Cardiac atrium fibroblast (primary cell): ENCODE results near the gene API5. TPM values are rescaled to one million over a fixed set of nuclear protein-coding genes. Genes with fewer than 3 reads are reported as not detected.

ENCODE experiments used
- total RNA-seq: library from RNA; depleted of rRNA; stranded (reverse); fragments of >200 nt; gene quantifications from 2 replicates; pipeline ENCODE4 v1.2.3, GENCODE V29; 2015

API5 gene
- 57.4 and 62.4 TPM in 2 replicates for total RNA-seq

GRCh38 chr11:43311791-43312607, at the start of gene API5:
TSS of gene API5 (plus strand) at chr11:43311996. CDS start at chr11:43312128, 132 bp downstream.

GRCh38 chr11:43358801-43359421, 47.1 kb downstream of the API5 start, which contains the start of gene TTC17:
TSS of gene TTC17 (plus strand) at chr11:43358920. CDS start at chr11:43358955, 35 bp downstream.

Other genes with a start within 250 kb of the API5 start
- 46.7 and 61.0 TPM in 2 replicates for gene TTC17, start 46.9 kb downstream of the API5 start, total RNA-seq